ENCODE measurements around the gene LAMA5.

The LAMA5 gene

GRCh38 chr20:62342910-62343309 lies 24.2 kb downstream of the LAMA5 start:
- no peaks in the 10 kb centered on the region for H3K4me1 ChIP-seq (ENCODE audit: insufficient read depth, low read length)
- DNase-seq (no peak), ATAC-seq (ENCODE audit: insufficient read depth, low read depth) (no peak)
- H3K4me2 ChIP-seq (ENCODE audit: insufficient read depth, low read length), result no peak overlapping the region
- no peak overlapping the region for H3K4me3 ChIP-seq (ENCODE audit: low read depth in 1 of 2, low read length in 2 of 2)
- H3K27me3 ChIP-seq (ENCODE audit: insufficient read depth, low read length, poor library complexity), result peaks cover 13% of the 10 kb centered on the region
- no peak overlapping the region for H3K27ac ChIP-seq (ENCODE audit: low read length)
- H3K36me3 ChIP-seq (ENCODE audit: insufficient read depth, low read length), result no peaks in the 10 kb centered on the region
- no peak overlapping the region for H3K9ac ChIP-seq (ENCODE audit: low read depth, low read length)
- no peaks in the 10 kb centered on the region for H3K9me3 ChIP-seq (ENCODE audit: insufficient read depth, low read length, severe bottlenecking)
- H4K20me1 ChIP-seq (ENCODE audit: insufficient read depth, low read length), result 0 out of 2 replicates have a peak, but pooled peaks cover 2% of the 10 kb centered on the region
- H3K79me2 ChIP-seq (ENCODE audit: insufficient read depth, low read length), result no peaks in the 10 kb centered on the region
- TF ChIP-seq CTCF (IDR thresholded peaks at IDR 0.05; ENCODE audit: borderline replicate concordance, extremely low read depth, low read length, poor library complexity, severe bottlenecking) (no peak), EZH2 (IDR thresholded peaks at IDR 0.05; ENCODE audit: borderline replicate concordance, low read depth, low read length, severe bottlenecking) (no peak)
- no peak overlapping the region for H2AFZ ChIP-seq (ENCODE audit: low read depth, low read length)

GRCh38 chr20:62339647-62340062 lies 27.5 kb downstream of the LAMA5 start:
- H2AFZ ChIP-seq (ENCODE audit: low read depth, low read length), result no peak overlapping the region
- peaks cover 22% of the 10 kb centered on the region for H3K27me3 ChIP-seq (ENCODE audit: insufficient read depth, low read length, poor library complexity)
- H3K9ac ChIP-seq (ENCODE audit: low read depth, low read length), result no peak overlapping the region
- H3K27ac ChIP-seq (ENCODE audit: low read length), result no peak overlapping the region
- H3K4me2 ChIP-seq (ENCODE audit: insufficient read depth, low read length), result no peak overlapping the region
- no peaks in the 10 kb centered on the region for H3K36me3 ChIP-seq (ENCODE audit: insufficient read depth, low read length)
- H3K79me2 ChIP-seq (ENCODE audit: insufficient read depth, low read length), result no peaks in the 10 kb centered on the region
- DNase-seq, result no peak
- H4K20me1 ChIP-seq (ENCODE audit: insufficient read depth, low read length), result peaks cover 19% of the 10 kb centered on the region; the same call in 1 of the 2 replicates
- no peaks in the 10 kb centered on the region for H3K4me1 ChIP-seq (ENCODE audit: insufficient read depth, low read length)
- no peak for TF ChIP-seq EZH2 (IDR thresholded peaks at IDR 0.05; ENCODE audit: borderline replicate concordance, low read depth, low read length, severe bottlenecking)
- no peak for TF ChIP-seq CTCF (IDR thresholded peaks at IDR 0.05; ENCODE audit: borderline replicate concordance, extremely low read depth, low read length, poor library complexity, severe bottlenecking)
- H3K9me3 ChIP-seq (ENCODE audit: insufficient read depth, low read length, severe bottlenecking), result no peaks in the 10 kb centered on the region
- H3K4me3 ChIP-seq (ENCODE audit: low read depth in 1 of 2, low read length in 2 of 2), result no peak overlapping the region
- ATAC-seq (ENCODE audit: insufficient read depth, low read depth), result no peak

GRCh38 chr20:62338294-62338620 lies 28.9 kb downstream of the LAMA5 start:
- Histone ChIP-seq H3K9ac (ENCODE audit: low read depth, low read length) (no peak overlapping the region), H3K4me2 (ENCODE audit: insufficient read depth, low read length) (no peak overlapping the region), H3K9me3 (ENCODE audit: insufficient read depth, low read length, severe bottlenecking) (no peaks in the 10 kb centered on the region), H4K20me1 (ENCODE audit: insufficient read depth, low read length) (peaks cover 19% of the 10 kb centered on the region; the same call in 1 of the 2 replicates), H3K4me3 (ENCODE audit: low read depth in 1 of 2, low read length in 2 of 2) (no peak overlapping the region), H2AFZ (ENCODE audit: low read depth, low read length) (no peak overlapping the region), H3K27ac (ENCODE audit: low read length) (no peak overlapping the region), H3K27me3 (ENCODE audit: insufficient read depth, low read length, poor library complexity) (peaks cover 22% of the 10 kb centered on the region), H3K79me2 (ENCODE audit: insufficient read depth, low read length) (no peaks in the 10 kb centered on the region), H3K4me1 (ENCODE audit: insufficient read depth, low read length) (no peaks in the 10 kb centered on the region), H3K36me3 (ENCODE audit: insufficient read depth, low read length) (no peaks in the 10 kb centered on the region)
- TF ChIP-seq CTCF (IDR thresholded peaks at IDR 0.05; ENCODE audit: borderline replicate concordance, extremely low read depth, low read length, poor library complexity, severe bottlenecking), result no peak
- no peak for TF ChIP-seq EZH2 (IDR thresholded peaks at IDR 0.05; ENCODE audit: borderline replicate concordance, low read depth, low read length, severe bottlenecking)
- ATAC-seq (ENCODE audit: insufficient read depth, low read depth), result no peak
- no peak for DNase-seq
